OCI-LY3 (cell line): Measurements from ENCODE around the gene MND1.

Source experiments
- CTCF ChIP-seq: fragments of 200-600, 300-600 bp; sonication (generic); IDR thresholded peaks from 2 replicates; pipeline ENCODE4 v1.5.1; 2014; ENCODE audit warnings: antibody characterized with exemption, low read length, low read depth
- EZH2phosphoT487 ChIP-seq: fragments of 200-600 bp; shearing (Covaris generic); IDR thresholded peaks from 2 replicates; pipeline ENCODE4 v1.6.1; 2018; ENCODE audit warnings: antibody characterized with exemption, mixed run types, low read depth

GRCh38 chr4:153434190-153434589, 89.7 kb downstream of the MND1 start:
- no peak for TF ChIP-seq CTCF
- TF ChIP-seq EZH2phosphoT487, result no peak
